ENCODE measurements around the gene TMEM255A.

DNA sequence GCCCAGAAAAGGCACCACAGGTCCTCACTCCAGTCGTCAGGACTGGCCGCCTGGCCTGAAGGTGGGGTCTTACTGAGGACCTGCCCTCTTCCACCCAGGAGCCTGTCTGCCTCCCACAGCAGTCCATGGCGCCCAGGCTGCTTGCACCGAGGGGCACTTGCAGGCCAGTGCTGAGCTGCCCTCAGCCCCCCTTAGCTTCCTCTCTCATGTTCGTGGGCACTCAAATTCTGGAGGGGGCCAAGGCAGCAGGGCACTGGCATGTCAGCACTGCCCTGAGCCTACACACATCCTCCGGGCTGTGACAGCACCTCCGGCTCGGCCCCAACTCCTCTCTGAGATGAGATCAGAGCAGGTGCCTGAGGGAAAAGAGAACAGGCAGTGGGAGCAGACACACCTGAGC lies 87.9 kb downstream of the TMEM255A start:
- TF ChIP-seq CTCF (IDR thresholded peaks at IDR 0.05; ENCODE audit: insufficient read depth, low read length, poor library complexity, severe bottlenecking): no peak
- TF ChIP-seq EZH2phosphoT487 (conservative IDR thresholded peaks at IDR 0.05; ENCODE audit: low read length): no peak

Data from SU-DHL-6 (cell line).